WTC11 (cell line): ENCODE results near the gene ZEB2. TPM values are rescaled to one million over a fixed set of nuclear protein-coding genes. Genes with fewer than 3 reads are reported as not detected.
A peak's percentile ranks its signal among the peaks of the same experiment; 100 is the strongest.

Experiments used
- ATAC-seq: fragments of 200-7000 bp; cut with Tn5 transposase; 2 replicates; pipeline ENCODE4 v1.10.0; 2021; ENCODE audit warnings: mild to moderate bottlenecking, moderate library complexity
- CTCF ChIA-PET: fragments of 300-600 bp; sonication (Branson Sonifier 250); formaldehyde crosslinking; loops from one replicate; lab custom pipeline; 2021; ENCODE audit warnings: antibody characterized with exemption; lab: Charles Lee
- POLR2A ChIA-PET: fragments of 350-600 bp; sonication (Branson Sonifier 250); formaldehyde crosslinking; loops from one replicate; lab custom pipeline; 2021; ENCODE audit warnings: antibody characterized with exemption; lab: Charles Lee
- DNase-seq: peaks from one replicate; pipeline ENCODE4 v3.0.0; 2021; ENCODE audit warnings: low spot score
- H3K27ac Mint-ChIP-seq: 2 replicates; pipeline ENCODE4 v1.8.0; 2021; ENCODE audit warnings: mixed read lengths
- H3K27me3 Mint-ChIP-seq: 2 replicates; pipeline ENCODE4 v1.8.0; 2021; ENCODE audit warnings: low read depth, mild to moderate bottlenecking, moderate library complexity, mixed read lengths
- H3K36me3 Mint-ChIP-seq: 2 replicates; pipeline ENCODE4 v1.8.0; 2021; ENCODE audit warnings: mixed read lengths
- H3K4me1 Mint-ChIP-seq: 2 replicates; pipeline ENCODE4 v1.8.0; 2022; ENCODE audit warnings: mixed read lengths
- H3K4me3 Mint-ChIP-seq: 2 replicates; pipeline ENCODE4 v1.8.0; 2021; ENCODE audit warnings: mild to moderate bottlenecking, moderate library complexity, mixed read lengths
- H3K9me3 Mint-ChIP-seq: 2 replicates; pipeline ENCODE4 v1.8.0; 2021; ENCODE audit warnings: mixed read lengths
- CREM ChIP-seq: sonication (generic); formaldehyde crosslinking; IDR thresholded peaks from 2 replicates; pipeline ENCODE4 v1.8.1; 2022; ENCODE audit warnings: mild to moderate bottlenecking, missing genetic modification reagents, moderate library complexity
- E2F4 ChIP-seq: sonication (generic); formaldehyde crosslinking; IDR thresholded peaks from 2 replicates; pipeline ENCODE4 v1.8.1; 2022; ENCODE audit warnings: low read depth, mild to moderate bottlenecking, moderate library complexity, missing genetic modification reagents, borderline replicate concordance
- E2F5 ChIP-seq: sonication (generic); formaldehyde crosslinking; IDR thresholded peaks from 2 replicates; pipeline ENCODE4 v1.8.1; 2022; ENCODE audit warnings: mild to moderate bottlenecking, moderate library complexity, missing genetic modification reagents
- ELF4 ChIP-seq: sonication (generic); formaldehyde crosslinking; IDR thresholded peaks from 2 replicates; pipeline ENCODE4 v1.8.1; 2022; ENCODE audit warnings: low read depth, mild to moderate bottlenecking, moderate library complexity, missing genetic modification reagents
- EMX1 ChIP-seq: fragments of 250-450 bp; sonication (Bioruptor Pico); IDR thresholded peaks from 2 replicates; pipeline ENCODE4 v1.8.0; 2021; ENCODE audit warnings: mild to moderate bottlenecking
- FOXK1 ChIP-seq: sonication (generic); formaldehyde crosslinking; IDR thresholded peaks from 2 replicates; pipeline ENCODE4 v1.8.0; 2022; ENCODE audit warnings: mild to moderate bottlenecking, moderate library complexity, missing genetic modification reagents
- IRF1 ChIP-seq: sonication (generic); formaldehyde crosslinking; IDR thresholded peaks from 2 replicates; pipeline ENCODE4 v1.8.0; 2023; ENCODE audit warnings: missing genetic modification reagents
- JAZF1 ChIP-seq: fragments of 250-450 bp; sonication (Bioruptor Pico); IDR thresholded peaks from 2 replicates; pipeline ENCODE4 v1.9.0; 2021; ENCODE audit warnings: moderate library complexity, mild to moderate bottlenecking, inconsistent platforms
- PRRX2 ChIP-seq: fragments of 250-450 bp; sonication (Bioruptor Pico); IDR thresholded peaks from 2 replicates; pipeline ENCODE4 v1.8.0; 2021; ENCODE audit warnings: mild to moderate bottlenecking
- SP1 ChIP-seq: sonication (generic); formaldehyde crosslinking; conservative IDR thresholded peaks from 2 replicates; pipeline ENCODE4 v1.8.1; 2022; ENCODE audit warnings: missing genetic modification reagents
- TEAD1 ChIP-seq: sonication (generic); formaldehyde crosslinking; IDR thresholded peaks from 2 replicates; pipeline ENCODE4 v1.8.0; 2022; ENCODE audit warnings: mild to moderate bottlenecking, missing genetic modification reagents
- ZBTB21 ChIP-seq: sonication (generic); formaldehyde crosslinking; IDR thresholded peaks from 2 replicates; pipeline ENCODE4 v1.8.1; 2023; ENCODE audit warnings: mild to moderate bottlenecking, missing genetic modification reagents, borderline replicate concordance
- ZNF317 ChIP-seq: sonication (generic); formaldehyde crosslinking; IDR thresholded peaks from 2 replicates; pipeline ENCODE4 v1.8.1; 2023; ENCODE audit warnings: low read depth, mild to moderate bottlenecking, moderate library complexity, missing genetic modification reagents, borderline replicate concordance
- total RNA-seq: library from RNA; stranded (reverse); gene quantifications from 3 replicates; pipeline ENCODE4 v1.2.3, GENCODE V29; 2021
- TF ChIP-seq, protein P1 (sequence below): sonication (generic); formaldehyde crosslinking; IDR thresholded peaks from 2 replicates; pipeline ENCODE4 v1.8.0; 2022; ENCODE audit warnings: mild to moderate bottlenecking, missing genetic modification reagents
- TF ChIP-seq, protein P2 (sequence below): sonication (generic); formaldehyde crosslinking; IDR thresholded peaks from 2 replicates; pipeline ENCODE4 v1.8.0; 2022; ENCODE audit warnings: missing genetic modification reagents
- TF ChIP-seq, protein P3 (sequence below): fragments of 250-450 bp; sonication (Bioruptor Pico); conservative IDR thresholded peaks from 2 replicates; pipeline ENCODE4 v1.9.0; 2021; ENCODE audit warnings: mild to moderate bottlenecking
- TF ChIP-seq, protein P4 (sequence below): fragments of 250-450 bp; sonication (Bioruptor Pico); IDR thresholded peaks from 2 replicates; pipeline ENCODE4 v1.9.0; 2021; ENCODE audit warnings: mild to moderate bottlenecking, borderline replicate concordance

Gene ZEB2
- total RNA-seq, 1 experiment from 2014 or later, result 0.42 TPM

DNA sequence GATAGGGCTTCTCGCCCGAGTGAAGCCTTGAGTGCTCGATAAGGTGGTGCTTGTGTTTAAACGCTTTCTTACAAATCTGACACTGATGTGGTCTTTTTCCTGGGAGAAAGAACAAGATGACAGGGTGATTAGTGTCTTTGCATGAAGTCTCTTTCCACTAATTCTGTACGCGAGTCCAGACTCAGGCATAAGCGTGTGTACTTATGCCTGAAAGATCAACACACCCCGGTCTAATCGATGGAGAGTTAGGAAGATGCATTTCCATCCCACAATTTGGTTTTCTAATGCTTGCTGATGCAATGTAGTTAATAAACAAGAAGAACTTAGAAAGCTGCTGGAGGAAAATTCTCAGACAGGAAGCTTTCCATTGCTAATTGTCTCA, 130.0 kb downstream of the ZEB2 start:
- DNase-seq (no peak), ATAC-seq (no peak)
- Mint-ChIP-seq H3K4me3 (no peak overlapping the region), H3K27me3 (no peaks in the 10 kb centered on the region; the same call in none of the 2 replicates), H3K4me1 (peaks cover 2% of the 10 kb centered on the region; the same call in 1 of the 2 replicates), H3K27ac (no peak overlapping the region), H3K36me3 (no peaks in the 10 kb centered on the region), H3K9me3 (no peaks in the 10 kb centered on the region)
- POLR2A ChIA-PET, result no interaction called here
- TF ChIP-seq SP1 (CRISPR knock-in tag), result no peak
- 0 out of 2 replicates have a peak, but pooled peaks have one; percentile 14 for TF ChIP-seq E2F5 (CRISPR knock-in tag)
- CTCF ChIA-PET, result interaction anchor here (1.1 kb wide), 1 partner anchor 59 kb away, joined by 3 read pairs; no protein-coding TSS in a partner anchor

- no peak overlapping the region for H3K4me3 Mint-ChIP-seq
- no peaks in the 10 kb centered on the region for H3K36me3 Mint-ChIP-seq
- H3K27ac Mint-ChIP-seq, result no peak overlapping the region
- DNase-seq (peak; percentile 61), ATAC-seq (peak; percentile 95)
- H3K27me3 Mint-ChIP-seq, result no peaks in the 10 kb centered on the region; the same call in none of the 2 replicates
- H3K9me3 Mint-ChIP-seq, result no peaks in the 10 kb centered on the region
- ChIA-PET POLR2A (interaction anchor here (0.5 kb wide), 1 partner anchor 828 kb away, joined by 3 read pairs; no protein-coding TSS in a partner anchor), CTCF (interaction anchor here (1.1 kb wide), 1 partner anchor 60 kb away, joined by 3 read pairs; no protein-coding TSS in a partner anchor)
- H3K4me1 Mint-ChIP-seq, result peaks cover 2% of the 10 kb centered on the region; the same call in 1 of the 2 replicates
- TF ChIP-seq, protein P1, sequence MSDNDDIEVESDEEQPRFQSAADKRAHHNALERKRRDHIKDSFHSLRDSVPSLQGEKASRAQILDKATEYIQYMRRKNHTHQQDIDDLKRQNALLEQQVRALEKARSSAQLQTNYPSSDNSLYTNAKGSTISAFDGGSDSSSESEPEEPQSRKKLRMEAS (CRISPR knock-in tag), result peak; percentile 94
- TF ChIP-seq IRF1 (CRISPR knock-in tag), result peak; percentile 85
- TF ChIP-seq ZBTB21 (CRISPR knock-in tag), result no peak
- TF ChIP-seq ELF4, result no peak
- no peak for TF ChIP-seq PRRX2 (CRISPR knock-in tag)
- TF ChIP-seq CREM (CRISPR knock-in tag), result peak; percentile 67
- TF ChIP-seq, protein P2, sequence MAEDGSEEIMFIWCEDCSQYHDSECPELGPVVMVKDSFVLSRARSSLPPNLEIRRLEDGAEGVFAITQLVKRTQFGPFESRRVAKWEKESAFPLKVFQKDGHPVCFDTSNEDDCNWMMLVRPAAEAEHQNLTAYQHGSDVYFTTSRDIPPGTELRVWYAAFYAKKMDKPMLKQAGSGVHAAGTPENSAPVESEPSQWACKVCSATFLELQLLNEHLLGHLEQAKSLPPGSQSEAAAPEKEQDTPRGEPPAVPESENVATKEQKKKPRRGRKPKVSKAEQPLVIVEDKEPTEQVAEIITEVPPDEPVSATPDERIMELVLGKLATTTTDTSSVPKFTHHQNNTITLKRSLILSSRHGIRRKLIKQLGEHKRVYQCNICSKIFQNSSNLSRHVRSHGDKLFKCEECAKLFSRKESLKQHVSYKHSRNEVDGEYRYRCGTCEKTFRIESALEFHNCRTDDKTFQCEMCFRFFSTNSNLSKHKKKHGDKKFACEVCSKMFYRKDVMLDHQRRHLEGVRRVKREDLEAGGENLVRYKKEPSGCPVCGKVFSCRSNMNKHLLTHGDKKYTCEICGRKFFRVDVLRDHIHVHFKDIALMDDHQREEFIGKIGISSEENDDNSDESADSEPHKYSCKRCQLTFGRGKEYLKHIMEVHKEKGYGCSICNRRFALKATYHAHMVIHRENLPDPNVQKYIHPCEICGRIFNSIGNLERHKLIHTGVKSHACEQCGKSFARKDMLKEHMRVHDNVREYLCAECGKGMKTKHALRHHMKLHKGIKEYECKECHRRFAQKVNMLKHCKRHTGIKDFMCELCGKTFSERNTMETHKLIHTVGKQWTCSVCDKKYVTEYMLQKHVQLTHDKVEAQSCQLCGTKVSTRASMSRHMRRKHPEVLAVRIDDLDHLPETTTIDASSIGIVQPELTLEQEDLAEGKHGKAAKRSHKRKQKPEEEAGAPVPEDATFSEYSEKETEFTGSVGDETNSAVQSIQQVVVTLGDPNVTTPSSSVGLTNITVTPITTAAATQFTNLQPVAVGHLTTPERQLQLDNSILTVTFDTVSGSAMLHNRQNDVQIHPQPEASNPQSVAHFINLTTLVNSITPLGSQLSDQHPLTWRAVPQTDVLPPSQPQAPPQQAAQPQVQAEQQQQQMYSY (CRISPR knock-in tag), result peak; percentile 73
- peak; percentile 83; the same call in 1 of the 2 replicates for TF ChIP-seq TEAD1 (CRISPR knock-in tag)
- no peak for TF ChIP-seq JAZF1
- no peak for TF ChIP-seq ZNF317
- TF ChIP-seq E2F4 (CRISPR knock-in tag), result no peak
- no peak for TF ChIP-seq EMX1
- TF ChIP-seq, protein P3, sequence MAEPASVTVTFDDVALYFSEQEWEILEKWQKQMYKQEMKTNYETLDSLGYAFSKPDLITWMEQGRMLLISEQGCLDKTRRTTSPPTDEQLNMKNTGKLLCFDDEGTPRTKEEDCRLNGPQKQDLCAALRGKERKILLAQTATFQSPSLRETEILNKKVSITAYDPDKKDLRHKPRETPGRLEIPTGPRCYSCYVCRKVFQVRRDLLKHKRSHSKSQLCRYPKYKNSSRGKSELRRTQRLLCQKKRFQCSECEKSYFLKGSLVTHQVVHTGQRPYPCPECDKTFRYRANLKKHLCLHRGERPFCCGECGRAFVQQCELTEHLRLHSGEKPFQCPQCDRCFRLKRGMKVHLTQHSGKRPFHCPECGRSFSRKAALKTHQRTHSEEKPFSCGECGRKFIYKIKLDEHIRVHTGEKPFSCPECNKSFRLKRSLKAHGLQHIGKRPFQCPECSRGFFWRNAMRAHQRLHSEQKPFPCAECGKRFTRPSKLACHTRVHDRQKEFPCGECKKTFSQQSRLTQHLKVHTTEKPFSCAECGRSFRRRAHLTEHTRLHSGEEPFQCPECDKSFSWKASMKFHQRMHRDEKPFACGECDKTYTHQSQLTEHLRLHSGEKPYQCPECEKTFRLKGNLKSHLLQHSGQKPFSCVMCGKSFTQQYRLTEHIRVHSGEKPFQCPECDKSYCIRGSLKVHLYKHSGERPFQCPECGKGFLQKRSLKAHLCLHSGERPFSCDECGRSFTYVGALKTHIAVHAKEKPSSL (CRISPR knock-in tag), result no peak
- peak; percentile 46; the same call in 1 of the 2 replicates for TF ChIP-seq FOXK1 (CRISPR knock-in tag)
- TF ChIP-seq, protein P4, sequence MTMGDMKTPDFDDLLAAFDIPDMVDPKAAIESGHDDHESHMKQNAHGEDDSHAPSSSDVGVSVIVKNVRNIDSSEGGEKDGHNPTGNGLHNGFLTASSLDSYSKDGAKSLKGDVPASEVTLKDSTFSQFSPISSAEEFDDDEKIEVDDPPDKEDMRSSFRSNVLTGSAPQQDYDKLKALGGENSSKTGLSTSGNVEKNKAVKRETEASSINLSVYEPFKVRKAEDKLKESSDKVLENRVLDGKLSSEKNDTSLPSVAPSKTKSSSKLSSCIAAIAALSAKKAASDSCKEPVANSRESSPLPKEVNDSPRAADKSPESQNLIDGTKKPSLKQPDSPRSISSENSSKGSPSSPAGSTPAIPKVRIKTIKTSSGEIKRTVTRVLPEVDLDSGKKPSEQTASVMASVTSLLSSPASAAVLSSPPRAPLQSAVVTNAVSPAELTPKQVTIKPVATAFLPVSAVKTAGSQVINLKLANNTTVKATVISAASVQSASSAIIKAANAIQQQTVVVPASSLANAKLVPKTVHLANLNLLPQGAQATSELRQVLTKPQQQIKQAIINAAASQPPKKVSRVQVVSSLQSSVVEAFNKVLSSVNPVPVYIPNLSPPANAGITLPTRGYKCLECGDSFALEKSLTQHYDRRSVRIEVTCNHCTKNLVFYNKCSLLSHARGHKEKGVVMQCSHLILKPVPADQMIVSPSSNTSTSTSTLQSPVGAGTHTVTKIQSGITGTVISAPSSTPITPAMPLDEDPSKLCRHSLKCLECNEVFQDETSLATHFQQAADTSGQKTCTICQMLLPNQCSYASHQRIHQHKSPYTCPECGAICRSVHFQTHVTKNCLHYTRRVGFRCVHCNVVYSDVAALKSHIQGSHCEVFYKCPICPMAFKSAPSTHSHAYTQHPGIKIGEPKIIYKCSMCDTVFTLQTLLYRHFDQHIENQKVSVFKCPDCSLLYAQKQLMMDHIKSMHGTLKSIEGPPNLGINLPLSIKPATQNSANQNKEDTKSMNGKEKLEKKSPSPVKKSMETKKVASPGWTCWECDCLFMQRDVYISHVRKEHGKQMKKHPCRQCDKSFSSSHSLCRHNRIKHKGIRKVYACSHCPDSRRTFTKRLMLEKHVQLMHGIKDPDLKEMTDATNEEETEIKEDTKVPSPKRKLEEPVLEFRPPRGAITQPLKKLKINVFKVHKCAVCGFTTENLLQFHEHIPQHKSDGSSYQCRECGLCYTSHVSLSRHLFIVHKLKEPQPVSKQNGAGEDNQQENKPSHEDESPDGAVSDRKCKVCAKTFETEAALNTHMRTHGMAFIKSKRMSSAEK (CRISPR knock-in tag), result no peak
These were observed 130.6 kb downstream of the ZEB2 start for GRCh38 chr2:144389151-144389929.
